Measurements from ENCODE around the gene SYNJ2. TPM values are rescaled to one million over a fixed set of nuclear protein-coding genes. Genes with fewer than 3 reads are reported as not detected.
A peak's percentile ranks its signal among the peaks of the same experiment; 100 is the strongest.

The SYNJ2 gene
- polyA plus RNA-seq, 1 experiment, result 40.8 TPM

DNA sequence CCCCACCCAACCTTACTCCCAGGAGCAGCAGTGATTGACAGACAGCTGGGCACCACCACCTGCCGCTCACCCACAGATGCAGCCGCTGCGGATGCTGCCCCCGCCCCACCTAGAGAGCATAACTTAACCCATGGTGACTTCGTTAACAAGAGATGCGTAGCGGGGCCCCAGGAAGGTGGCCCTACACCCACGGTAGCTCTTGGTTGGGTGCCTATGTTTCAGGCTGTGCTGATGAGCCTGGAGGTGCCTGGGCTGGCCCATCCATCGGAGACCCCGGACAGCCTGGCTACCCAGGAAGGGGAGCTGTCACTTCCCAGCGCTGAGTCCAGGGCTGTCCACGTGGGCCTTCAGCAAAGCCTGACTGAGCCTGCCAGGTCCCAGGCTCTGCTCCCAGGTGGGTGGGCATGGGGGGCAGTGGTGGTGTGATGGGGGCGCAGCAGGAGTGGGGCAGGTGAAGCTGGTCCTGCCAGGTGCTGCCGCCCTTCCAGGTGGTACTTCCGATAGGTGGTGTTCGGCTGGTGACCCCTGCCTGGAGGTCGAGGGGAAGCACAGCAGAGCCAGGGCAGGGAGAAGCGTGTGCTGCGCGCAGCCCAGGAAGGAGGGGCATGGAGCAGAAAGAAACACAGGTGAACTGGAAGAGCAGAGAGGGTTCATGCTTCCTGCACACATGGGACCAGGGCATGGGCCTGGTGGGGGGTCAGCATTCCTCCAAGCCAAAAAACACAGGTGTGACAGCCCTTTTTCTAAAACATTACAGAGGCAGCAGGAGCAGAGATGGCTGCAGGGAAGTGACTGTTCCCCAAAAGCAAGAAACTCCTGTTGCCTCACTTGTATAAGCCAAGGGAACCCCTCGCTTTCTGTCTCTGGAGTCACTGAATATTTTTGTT lies 56.9 kb downstream of the SYNJ2 start:
- no peaks in the 10 kb centered on the region for H3K27me3 ChIP-seq (ENCODE audit: control insufficient read depth, insufficient read depth, low read length)
- no peaks in the 10 kb centered on the region; the same call in 1 of the 2 replicates for H3K9me3 ChIP-seq (ENCODE audit: control insufficient read depth, insufficient read depth, low read length)
- DNase-seq (ENCODE audit: low read depth, low spot score), result no peak
- H3K4me3 ChIP-seq (ENCODE audit: low read depth, low read length), result no peak overlapping the region
- H3K27ac ChIP-seq (ENCODE audit: low read depth, low read length), result peak overlapping the region; percentile 39
- no peak for TF ChIP-seq CTCF (IDR thresholded peaks at IDR 0.05; ENCODE audit: low read depth, low read length)
- ChIA-PET CTCF (no interaction called here), POLR2A (interaction anchor here (1.5 kb wide), 1 partner anchor 13 kb away, joined by 3 read pairs; no protein-coding TSS in a partner anchor)

- Histone ChIP-seq H3K9me3 (ENCODE audit: control insufficient read depth, insufficient read depth, low read length) (no peaks in the 10 kb centered on the region; the same call in 1 of the 2 replicates), H3K27ac (ENCODE audit: low read depth, low read length) (peak overlapping the region; percentile 93), H3K4me3 (ENCODE audit: low read depth, low read length) (no peak overlapping the region), H3K27me3 (ENCODE audit: control insufficient read depth, insufficient read depth, low read length) (no peaks in the 10 kb centered on the region)
- DNase-seq (ENCODE audit: low read depth, low spot score), result no peak
- ChIA-PET CTCF (no interaction called here), POLR2A (interaction anchor here (1.5 kb wide), 1 partner anchor 13 kb away, joined by 3 read pairs; no protein-coding TSS in a partner anchor)
- no peak for TF ChIP-seq CTCF (IDR thresholded peaks at IDR 0.05; ENCODE audit: low read depth, low read length)
Measured at GRCh38 chr6:158039178-158039557, 57.5 kb downstream of the SYNJ2 start.

DNA sequence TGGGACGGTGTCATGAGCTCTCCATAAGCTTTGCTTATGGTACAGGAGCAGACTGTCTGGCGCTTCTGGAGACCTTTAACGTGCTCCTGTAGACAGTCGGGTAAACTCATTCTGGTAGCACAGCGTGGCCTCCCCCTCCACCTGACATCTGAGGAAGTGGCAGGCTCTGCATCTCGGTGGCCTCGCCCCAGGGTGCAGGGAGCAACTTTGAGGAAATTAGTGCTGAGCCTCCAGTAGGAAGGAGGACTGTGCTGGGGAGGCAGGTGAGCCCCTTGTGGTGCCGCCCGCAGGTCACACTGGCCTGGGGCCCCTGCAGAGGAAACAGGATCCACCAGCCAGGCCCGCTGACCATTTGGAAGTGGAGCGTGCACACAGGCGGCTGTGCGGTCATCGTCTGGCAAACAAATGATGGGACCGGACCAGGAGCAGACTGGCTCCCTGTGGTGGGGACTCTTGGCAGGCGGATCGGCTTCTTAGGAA lies 57.9 kb downstream of the SYNJ2 start:
- ChIA-PET POLR2A (interaction anchor here (0.7 to 1.5 kb wide), 6 partner anchors 9 to 78 kb away, joined by 3 to 9 read pairs (median 4); no protein-coding TSS in a partner anchor), CTCF (interaction anchor here (2.3 kb wide), 1 partner anchor 13 kb away, joined by 8 read pairs; no protein-coding TSS in a partner anchor)
- Histone ChIP-seq H3K4me3 (ENCODE audit: low read depth, low read length) (no peak overlapping the region), H3K9me3 (ENCODE audit: control insufficient read depth, insufficient read depth, low read length) (no peaks in the 10 kb centered on the region; the same call in 1 of the 2 replicates), H3K27me3 (ENCODE audit: control insufficient read depth, insufficient read depth, low read length) (no peaks in the 10 kb centered on the region), H3K27ac (ENCODE audit: low read depth, low read length) (peak overlapping the region; percentile 93)
- no peak for TF ChIP-seq CTCF (IDR thresholded peaks at IDR 0.05; ENCODE audit: low read depth, low read length)
- no peak for DNase-seq (ENCODE audit: low read depth, low spot score)

DNA sequence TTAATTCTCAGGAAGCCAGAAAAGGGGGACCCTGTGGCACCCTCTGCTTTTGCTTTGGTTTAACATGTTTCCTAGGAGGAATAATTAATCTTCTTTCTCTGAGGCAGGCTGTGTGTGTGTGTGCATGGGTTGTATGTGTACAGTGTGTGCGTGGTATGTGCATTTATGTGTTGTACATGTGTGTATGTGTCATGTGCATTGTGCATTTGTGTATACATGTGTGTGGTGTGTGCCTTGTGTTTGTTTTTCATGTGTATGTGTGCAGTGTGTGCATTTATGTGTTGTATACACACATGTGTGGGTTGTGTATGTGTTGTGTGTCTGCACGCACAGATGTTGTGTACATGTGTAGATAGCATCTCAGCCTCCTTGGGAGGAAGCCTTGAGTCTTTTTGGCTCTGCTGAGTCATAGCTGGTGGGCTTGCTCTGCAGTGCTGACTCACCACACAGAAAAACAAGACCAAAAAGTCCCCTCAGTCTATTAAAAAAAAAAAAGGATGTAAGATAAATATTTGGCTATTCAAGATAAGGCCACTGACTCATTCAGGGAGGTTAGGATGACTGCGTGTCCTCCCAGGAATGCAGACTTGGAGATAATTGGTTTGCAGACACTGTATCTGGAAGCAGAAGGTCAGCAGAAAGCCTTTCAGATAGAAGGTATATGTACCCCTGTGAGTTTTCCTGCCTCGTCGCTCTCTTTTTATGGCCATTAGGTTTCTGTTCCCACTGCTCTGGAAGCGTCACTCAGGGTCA lies 58.6 kb downstream of the SYNJ2 start:
- ChIA-PET POLR2A (interaction anchor here (0.7 to 1.5 kb wide), 8 partner anchors 9 to 78 kb away, joined by 3 to 9 read pairs (median 5); no protein-coding TSS in a partner anchor), CTCF (interaction anchor here (0.6 to 2.3 kb wide), 2 partner anchors 14 to 57 kb away, joined by 3 to 8 read pairs; no protein-coding TSS in a partner anchor)
- peak; percentile 97 for DNase-seq (ENCODE audit: low read depth, low spot score)
- Histone ChIP-seq H3K27ac (ENCODE audit: low read depth, low read length) (peak overlapping the region; percentile 96), H3K27me3 (ENCODE audit: control insufficient read depth, insufficient read depth, low read length) (no peaks in the 10 kb centered on the region), H3K9me3 (ENCODE audit: control insufficient read depth, insufficient read depth, low read length) (no peaks in the 10 kb centered on the region; the same call in 1 of the 2 replicates), H3K4me3 (ENCODE audit: low read depth, low read length) (peak overlapping the region; percentile 31)
- no peak for TF ChIP-seq CTCF (IDR thresholded peaks at IDR 0.05; ENCODE audit: low read depth, low read length)

All from AG04450 (cell line).